DOHH2 (cell line): ENCODE data around the gene SLC35A2.

Experiments
- H3F3A ChIP-seq: fragments of 200-600 bp; sonication (generic), shearing (Covaris generic); 2 replicates; pipeline ENCODE4 v1.6.0; 2016; ENCODE audit warnings: antibody characterized with exemption, mild to moderate bottlenecking; ENCODE audit not compliant: control insufficient read depth, insufficient read depth
- H3K27ac ChIP-seq: fragments of 200-600 bp; sonication (generic); 2 replicates; pipeline ENCODE4 v1.5.1; 2014; ENCODE audit warnings: low read depth, mild to moderate bottlenecking, low read length, moderate library complexity
- H3K27me3 ChIP-seq: fragments of 200-600 bp; sonication (generic); 2 replicates; pipeline ENCODE4 v1.6.1; 2014; ENCODE audit warnings: mild to moderate bottlenecking, low read length, mixed read lengths; ENCODE audit not compliant: control insufficient read depth
- H3K36me3 ChIP-seq: fragments of 200-600 bp; sonication (generic); 2 replicates; pipeline ENCODE4 v1.6.1; 2014; ENCODE audit warnings: mild to moderate bottlenecking, low read length, moderate library complexity, mixed read lengths; ENCODE audit not compliant: control insufficient read depth
- H3K4me1 ChIP-seq: fragments of 200-600 bp; sonication (generic); 2 replicates; pipeline ENCODE4 v1.6.1; 2014; ENCODE audit warnings: mild to moderate bottlenecking, low read length, mixed read lengths; ENCODE audit not compliant: control insufficient read depth
- H3K4me2 ChIP-seq: fragments of 200-600 bp; sonication (generic); 2 replicates; pipeline ENCODE4 v1.6.0; 2014; ENCODE audit warnings: mild to moderate bottlenecking, low read length, moderate library complexity
- H3K4me3 ChIP-seq: fragments of 200-600 bp; sonication (generic); 2 replicates; pipeline ENCODE4 v1.5.1; 2014; ENCODE audit warnings: mild to moderate bottlenecking, low read length, mixed read lengths
- H3K79me2 ChIP-seq: fragments of 200-600 bp; sonication (generic); 2 replicates; pipeline ENCODE4 v1.6.1; 2014; ENCODE audit warnings: mild to moderate bottlenecking, low read length, mixed read lengths; ENCODE audit not compliant: control insufficient read depth
- H3K9me2 ChIP-seq: fragments of 200-600 bp; sonication (generic); replicated peaks from 2 replicates; pipeline ENCODE4 v1.6.1; 2014; ENCODE audit warnings: mild to moderate bottlenecking, low read length, mixed read lengths; ENCODE audit not compliant: control insufficient read depth
- H3K9me3 ChIP-seq: fragments of 200-600 bp; sonication (generic); 2 replicates; pipeline ENCODE4 v1.6.1; 2014; ENCODE audit warnings: antibody characterized with exemption, low read length, mixed read lengths; ENCODE audit not compliant: control insufficient read depth, insufficient read depth
- H4K20me1 ChIP-seq: fragments of 200-600 bp; sonication (generic); 2 replicates; pipeline ENCODE4 v1.6.0; 2014; ENCODE audit warnings: low read depth, mild to moderate bottlenecking, antibody characterized with exemption, low read length, moderate library complexity; ENCODE audit not compliant: control insufficient read depth, insufficient read depth
- EZH2phosphoT487 ChIP-seq: fragments of 200-600 bp; sonication (generic); IDR thresholded peaks from 2 replicates; pipeline ENCODE4 v1.6.1; 2017; ENCODE audit warnings: borderline replicate concordance, mild to moderate bottlenecking, antibody characterized with exemption, low read length, moderate library complexity, mixed read lengths
- TF ChIP-seq, protein P1 (sequence below): fragments of 200-600 bp; sonication (generic); IDR thresholded peaks from one replicate; pipeline ENCODE4 v1.5.1; 2014; ENCODE audit warnings: antibody characterized with exemption, mild to moderate bottlenecking, low read depth, low read length; ENCODE audit not compliant: poor library complexity, severe bottlenecking

SLC35A2 gene

DNA sequence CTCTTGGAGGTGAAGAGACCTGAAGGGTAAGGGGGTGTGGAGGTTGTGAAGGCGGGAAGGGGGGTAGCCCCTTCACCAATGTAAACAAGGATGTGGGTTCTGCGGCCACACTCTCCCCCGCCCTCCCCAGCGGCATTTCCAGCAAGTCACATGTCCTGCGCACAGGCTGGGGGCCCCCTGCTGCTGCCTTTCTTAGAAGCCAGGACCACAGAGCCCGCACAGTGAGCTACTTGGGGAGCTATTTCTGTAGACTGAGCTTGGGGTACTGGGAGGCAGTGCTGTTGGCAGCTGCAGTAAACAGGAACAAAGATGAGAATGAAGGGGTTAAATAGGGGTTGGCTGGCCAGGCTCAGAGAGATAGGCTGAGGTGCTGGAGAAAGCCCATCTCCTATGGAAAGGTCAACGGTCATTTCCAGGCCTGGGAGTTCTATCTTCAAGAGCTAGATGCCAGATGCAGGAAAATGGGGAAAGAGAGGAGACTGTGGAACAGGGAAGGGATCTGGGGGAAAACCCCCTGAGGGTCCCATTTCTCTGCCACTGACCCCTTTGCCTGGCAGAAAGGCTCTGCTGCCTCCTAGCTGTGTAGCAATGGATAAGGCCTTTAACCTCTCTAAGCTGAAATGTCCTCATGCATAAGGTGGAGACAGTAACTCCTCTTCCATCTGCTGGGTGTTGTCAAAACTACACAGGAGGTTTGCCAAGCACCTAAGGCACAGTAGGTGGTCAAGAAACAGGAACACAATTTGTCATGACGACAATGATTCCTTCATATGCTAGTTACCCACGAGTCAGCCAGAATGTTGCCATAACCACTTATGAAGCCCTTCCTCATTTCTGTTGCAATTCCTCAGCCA, 25.8 kb upstream of the SLC35A2 start:
- Histone ChIP-seq H3K4me1 (peaks cover 85% of the 10 kb centered on the region), H3K27ac (peak overlapping the region; percentile 98), H3F3A (peaks cover 12% of the 10 kb centered on the region), H3K4me3 (peak overlapping the region; percentile 71), H3K79me2 (peaks cover 70% of the 10 kb centered on the region), H3K9me2 (no peaks in the 10 kb centered on the region), H4K20me1 (no peaks in the 10 kb centered on the region), H3K4me2 (peak overlapping the region; percentile 93), H3K9me3 (no peaks in the 10 kb centered on the region), H3K36me3 (peaks cover 72% of the 10 kb centered on the region), H3K27me3 (no peaks in the 10 kb centered on the region)
- TF ChIP-seq EZH2phosphoT487: no peak
- TF ChIP-seq, protein P1, sequence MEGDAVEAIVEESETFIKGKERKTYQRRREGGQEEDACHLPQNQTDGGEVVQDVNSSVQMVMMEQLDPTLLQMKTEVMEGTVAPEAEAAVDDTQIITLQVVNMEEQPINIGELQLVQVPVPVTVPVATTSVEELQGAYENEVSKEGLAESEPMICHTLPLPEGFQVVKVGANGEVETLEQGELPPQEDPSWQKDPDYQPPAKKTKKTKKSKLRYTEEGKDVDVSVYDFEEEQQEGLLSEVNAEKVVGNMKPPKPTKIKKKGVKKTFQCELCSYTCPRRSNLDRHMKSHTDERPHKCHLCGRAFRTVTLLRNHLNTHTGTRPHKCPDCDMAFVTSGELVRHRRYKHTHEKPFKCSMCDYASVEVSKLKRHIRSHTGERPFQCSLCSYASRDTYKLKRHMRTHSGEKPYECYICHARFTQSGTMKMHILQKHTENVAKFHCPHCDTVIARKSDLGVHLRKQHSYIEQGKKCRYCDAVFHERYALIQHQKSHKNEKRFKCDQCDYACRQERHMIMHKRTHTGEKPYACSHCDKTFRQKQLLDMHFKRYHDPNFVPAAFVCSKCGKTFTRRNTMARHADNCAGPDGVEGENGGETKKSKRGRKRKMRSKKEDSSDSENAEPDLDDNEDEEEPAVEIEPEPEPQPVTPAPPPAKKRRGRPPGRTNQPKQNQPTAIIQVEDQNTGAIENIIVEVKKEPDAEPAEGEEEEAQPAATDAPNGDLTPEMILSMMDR: peak; percentile 46

DNA sequence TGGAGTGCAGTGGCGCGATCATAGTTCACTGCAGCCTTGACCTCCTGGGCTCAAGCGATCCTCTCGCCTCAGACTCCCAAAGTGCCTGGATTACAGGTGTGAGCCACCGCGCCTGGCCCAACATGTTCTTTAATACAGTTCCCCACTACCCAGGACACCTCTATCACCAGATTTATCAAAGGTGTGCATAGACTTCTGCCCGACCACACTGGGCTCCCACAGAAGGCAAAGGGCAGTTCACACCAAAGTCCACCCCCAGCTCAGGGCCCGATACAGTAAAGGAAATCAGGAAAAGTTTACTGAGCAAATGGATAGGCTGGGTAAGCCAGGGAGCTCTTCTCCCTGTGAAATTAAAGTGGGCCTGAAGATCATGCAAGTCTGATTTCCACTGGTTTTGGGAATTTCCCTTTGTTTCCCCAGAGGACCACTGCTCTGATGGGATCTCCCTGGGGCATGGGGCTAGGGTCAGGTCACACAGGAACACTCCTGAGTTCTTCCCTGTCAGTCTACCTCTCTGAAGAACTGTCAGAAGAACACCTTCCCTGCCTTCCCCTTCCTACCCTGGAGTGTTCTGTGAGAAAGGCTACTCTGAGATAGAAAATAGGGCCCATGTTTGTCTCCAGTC, 25.1 kb upstream of the SLC35A2 start:
- H3K36me3 ChIP-seq: peaks cover 67% of the 10 kb centered on the region
- peak overlapping the region; percentile 93 for H3K4me2 ChIP-seq
- H3K4me3 ChIP-seq: peak overlapping the region; percentile 71
- H4K20me1 ChIP-seq: no peaks in the 10 kb centered on the region
- no peaks in the 10 kb centered on the region for H3K9me3 ChIP-seq
- TF ChIP-seq, protein P1: no peak
- TF ChIP-seq EZH2phosphoT487: no peak
- peak overlapping the region; percentile 98 for H3K27ac ChIP-seq
- H3K27me3 ChIP-seq: no peaks in the 10 kb centered on the region
- H3F3A ChIP-seq: peaks cover 12% of the 10 kb centered on the region
- H3K4me1 ChIP-seq: peaks cover 78% of the 10 kb centered on the region
- H3K79me2 ChIP-seq: peaks cover 63% of the 10 kb centered on the region
- no peaks in the 10 kb centered on the region for H3K9me2 ChIP-seq

DNA sequence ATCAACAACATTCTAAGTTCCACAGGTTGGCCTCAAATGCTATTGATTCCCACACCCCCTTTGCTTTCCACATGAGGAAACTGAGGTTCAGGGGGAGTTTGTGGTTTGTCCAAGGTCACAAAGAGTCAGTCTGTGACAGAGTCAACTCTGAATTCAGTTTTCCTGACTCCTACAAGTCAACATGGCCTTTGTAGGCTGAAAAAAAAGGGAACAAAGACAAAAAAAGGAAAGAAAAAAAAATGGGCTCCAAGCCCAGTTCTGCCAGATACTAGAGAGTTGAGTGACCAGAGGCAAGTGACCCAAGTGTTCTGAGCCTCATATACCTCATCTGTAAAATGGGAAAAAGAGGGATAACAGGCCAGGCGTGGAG, 23.8 kb upstream of the SLC35A2 start:
- Histone ChIP-seq H3K27ac (peak overlapping the region; percentile 12; the same call in 1 of the 2 replicates), H3K4me3 (no peak overlapping the region), H3K27me3 (no peaks in the 10 kb centered on the region), H3K9me3 (no peaks in the 10 kb centered on the region), H3K4me1 (peaks cover 65% of the 10 kb centered on the region), H3K4me2 (no peak overlapping the region), H3K9me2 (no peaks in the 10 kb centered on the region), H3F3A (peaks cover 12% of the 10 kb centered on the region), H4K20me1 (no peaks in the 10 kb centered on the region), H3K79me2 (peaks cover 52% of the 10 kb centered on the region), H3K36me3 (peaks cover 60% of the 10 kb centered on the region)
- TF ChIP-seq, protein P1: no peak
- no peak for TF ChIP-seq EZH2phosphoT487
